Heart left ventricle (tissue), 16 donors: ENCODE results near the gene SLC2A9. TPM values are rescaled to one million over a fixed set of nuclear protein-coding genes. Genes with fewer than 3 reads are reported as not detected.

Experiments used
- ATAC-seq, 4 donors: fragments of 200-7000 bp; cut with Tn5 transposase; one replicate each; pipeline ENCODE4 v1.9.1; 2020 to 2022; ENCODE audit warnings: moderate library complexity in 4 of 4, mild to moderate bottlenecking in 3 of 4, moderate number of reproducible peaks in 1 of 4
- DNase-seq, 5 donors: peaks; one replicate each; pipeline ENCODE4 v3.0.0-alpha.2; 2020
- H3K27ac ChIP-seq, 12 donors: fragments of 200-600 bp; sonication (generic) in 4 of 12; one replicate each; pipeline versions ENCODE4 v1.5.0 to v1.8.0; 2016 to 2022; ENCODE audit warnings: mild to moderate bottlenecking in 2 of 12
- H3K27me3 ChIP-seq, 9 donors: fragments of 200-600 bp; sonication (generic) in 2 of 9; one replicate each; pipeline versions ENCODE4 v1.5.1 to v1.8.0; 2016 to 2022; ENCODE audit warnings: mild to moderate bottlenecking in 3 of 9
- H3K36me3 ChIP-seq, 9 donors: fragments of 200-600 bp; sonication (generic) in 2 of 9; one replicate each; pipeline versions ENCODE4 v1.5.0 to v1.8.0; 2018 to 2022; ENCODE audit warnings: mild to moderate bottlenecking in 2 of 9
- H3K4me1 ChIP-seq, 12 donors: fragments of 200-600 bp; sonication (generic) in 4 of 12; one replicate each; pipeline versions ENCODE4 v1.5.0 to v1.8.0; 2016 to 2022; ENCODE audit warnings: mild to moderate bottlenecking in 3 of 12
- H3K4me3 ChIP-seq, 12 donors: fragments of 200-600 bp; sonication (generic) in 4 of 12; one replicate each; pipeline versions ENCODE4 v1.5.0 to v1.8.0; 2017 to 2022; ENCODE audit warnings: mild to moderate bottlenecking in 9 of 12, moderate library complexity in 4 of 12
- H3K9me3 ChIP-seq, 12 donors: fragments of 200-600 bp; sonication (generic) in 4 of 12; one replicate each; pipeline versions ENCODE4 v1.5.0 to v1.8.0; 2016 to 2022; ENCODE audit warnings: mild to moderate bottlenecking in 1 of 12
- POLR2A ChIP-seq, 2 donors: fragments of 450-650 bp; IDR thresholded peaks; one replicate each; pipeline ENCODE4 v1.6.1; 2017; ENCODE audit warnings: antibody characterized with exemption in 2 of 2, mild to moderate bottlenecking in 2 of 2, moderate library complexity in 2 of 2
- WGBS, 4 donors: extraction: QIAGEN DNeasy Blood & Tissue Kit in 2 of 4; methylation state at CpG; one replicate each; pipeline versions ENCODE4 v1.1.5 to v1.1.7; 2013 to 2018; 5-methylcytosine and 5-hydroxymethylcytosine counted together
- intact Hi-C, 10 donors: fragments of 100-400 bp; cut with DNase I; formaldehyde crosslinking; loops; one replicate each; pipeline versions ENCODE4 v1.11.1 to v1.14.2; 2022
- polyA plus RNA-seq, 2 donors: library from polyadenylated mRNA; stranded (reverse); fragments of 200-250 nt; gene quantifications; one replicate each; pipeline ENCODE4 v1.2.3, GENCODE V29; 2013
- total RNA-seq, 9 donors: library from RNA; depleted of rRNA in 2 of 9; stranded (reverse); fragments of >200 nt in 2 of 9; fragmentation: NEBNext Ultra II Directional in 3 of 9; extraction: Animal tissue kit (Norgen Biotek cat#: 25700) in 3 of 9; gene quantifications; one replicate each; pipeline versions ENCODE4 v1.1.0 to v1.2.4, GENCODE V29; 2016 to 2023
- TF ChIP-seq, protein P1 (sequence below), 12 donors: fragments of 200-600 bp; sonication (generic) in 4 of 12; IDR thresholded peaks; one replicate each; pipeline versions ENCODE4 v1.5.0 to v1.8.0; 2018 to 2022; ENCODE audit warnings: antibody characterized with exemption in 12 of 12, mild to moderate bottlenecking in 5 of 12
- donor health status: ischemic (EF 13 %, LVEDD 7.1; RV severe dilation, severe dysfunction).
- donor health status: healthy with polysubstance abuse.
- donor health status: DM: no; HTN: yes; CAD: no.
- donor health status: DM: no; HTN: no; CAD: no.
- donor health status: ischemic (EF 25% LVEDD 6.9; RV normal size, moderate dysfunction).
- donor health status: ischemic (EF 25% LVEDD 5.7; RV mildly dilated, moderate dysfunction).
- donor health status: healthy.
- donor health status: DM: yes; HTN: yes; CAD: no.
- donor health status: ischemic (EF 35%, LVEDD 5.7; RV mildly dilated, moderate dysfunction).
- donor health status: nonischemic (EF 11% LVEDD 7.7; RV severe dilation, severe dysfunction).
- donor health status: DM: yes; HTN: yes; CAD: no.
- donor health status: PGD.
- donor health status: ischemic (EF 29% LVEDD 5.4; RV normal size, mild dysfunction).
- donor health status: nonischemic (EF 23%, LVEDD 6.1; RV moderate dilation, normal function).

SLC2A9 gene
- total and polyA plus RNA-seq, 11 donors, result 1.6 to 15.1 (median 5.1) TPM

DNA sequence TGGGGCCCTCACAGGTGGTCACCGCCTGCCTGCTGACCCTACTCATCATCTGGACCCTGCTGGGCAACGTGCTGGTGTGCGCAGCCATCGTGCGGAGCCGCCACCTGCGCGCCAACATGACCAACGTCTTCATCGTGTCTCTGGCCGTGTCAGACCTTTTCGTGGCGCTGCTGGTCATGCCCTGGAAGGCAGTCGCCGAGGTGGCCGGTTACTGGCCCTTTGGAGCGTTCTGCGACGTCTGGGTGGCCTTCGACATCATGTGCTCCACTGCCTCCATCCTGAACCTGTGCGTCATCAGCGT lies 239.2 kb downstream of the SLC2A9 start:
- Histone ChIP-seq H3K27ac (no peak overlapping the region), H3K4me1 (no peaks in the 10 kb centered on the region), H3K27me3 (peaks cover 17 to 54% (median 31%) of the 10 kb centered on the region in 9 donors), H3K9me3 (no peaks in the 10 kb centered on the region), H3K36me3 (no peaks in the 10 kb centered on the region), H3K4me3 (no peak overlapping the region)
- ATAC-seq (no peak), DNase-seq (no peak)
- WGBS, 4 donors, result 54 to 68% (median 58%) methylated on average over 16 to 22 of the region's 22 CpGs
- intact Hi-C loops, result loop anchor here in 1 of 10 donors (10.0 kb wide), 1 partner anchor 53 kb away; no protein-coding TSS in a partner anchor
- TF ChIP-seq, protein P1, sequence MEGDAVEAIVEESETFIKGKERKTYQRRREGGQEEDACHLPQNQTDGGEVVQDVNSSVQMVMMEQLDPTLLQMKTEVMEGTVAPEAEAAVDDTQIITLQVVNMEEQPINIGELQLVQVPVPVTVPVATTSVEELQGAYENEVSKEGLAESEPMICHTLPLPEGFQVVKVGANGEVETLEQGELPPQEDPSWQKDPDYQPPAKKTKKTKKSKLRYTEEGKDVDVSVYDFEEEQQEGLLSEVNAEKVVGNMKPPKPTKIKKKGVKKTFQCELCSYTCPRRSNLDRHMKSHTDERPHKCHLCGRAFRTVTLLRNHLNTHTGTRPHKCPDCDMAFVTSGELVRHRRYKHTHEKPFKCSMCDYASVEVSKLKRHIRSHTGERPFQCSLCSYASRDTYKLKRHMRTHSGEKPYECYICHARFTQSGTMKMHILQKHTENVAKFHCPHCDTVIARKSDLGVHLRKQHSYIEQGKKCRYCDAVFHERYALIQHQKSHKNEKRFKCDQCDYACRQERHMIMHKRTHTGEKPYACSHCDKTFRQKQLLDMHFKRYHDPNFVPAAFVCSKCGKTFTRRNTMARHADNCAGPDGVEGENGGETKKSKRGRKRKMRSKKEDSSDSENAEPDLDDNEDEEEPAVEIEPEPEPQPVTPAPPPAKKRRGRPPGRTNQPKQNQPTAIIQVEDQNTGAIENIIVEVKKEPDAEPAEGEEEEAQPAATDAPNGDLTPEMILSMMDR (IDR thresholded peaks at IDR 0.05), result no peak
- TF ChIP-seq POLR2A (IDR thresholded peaks at IDR 0.05), result no peak

DNA sequence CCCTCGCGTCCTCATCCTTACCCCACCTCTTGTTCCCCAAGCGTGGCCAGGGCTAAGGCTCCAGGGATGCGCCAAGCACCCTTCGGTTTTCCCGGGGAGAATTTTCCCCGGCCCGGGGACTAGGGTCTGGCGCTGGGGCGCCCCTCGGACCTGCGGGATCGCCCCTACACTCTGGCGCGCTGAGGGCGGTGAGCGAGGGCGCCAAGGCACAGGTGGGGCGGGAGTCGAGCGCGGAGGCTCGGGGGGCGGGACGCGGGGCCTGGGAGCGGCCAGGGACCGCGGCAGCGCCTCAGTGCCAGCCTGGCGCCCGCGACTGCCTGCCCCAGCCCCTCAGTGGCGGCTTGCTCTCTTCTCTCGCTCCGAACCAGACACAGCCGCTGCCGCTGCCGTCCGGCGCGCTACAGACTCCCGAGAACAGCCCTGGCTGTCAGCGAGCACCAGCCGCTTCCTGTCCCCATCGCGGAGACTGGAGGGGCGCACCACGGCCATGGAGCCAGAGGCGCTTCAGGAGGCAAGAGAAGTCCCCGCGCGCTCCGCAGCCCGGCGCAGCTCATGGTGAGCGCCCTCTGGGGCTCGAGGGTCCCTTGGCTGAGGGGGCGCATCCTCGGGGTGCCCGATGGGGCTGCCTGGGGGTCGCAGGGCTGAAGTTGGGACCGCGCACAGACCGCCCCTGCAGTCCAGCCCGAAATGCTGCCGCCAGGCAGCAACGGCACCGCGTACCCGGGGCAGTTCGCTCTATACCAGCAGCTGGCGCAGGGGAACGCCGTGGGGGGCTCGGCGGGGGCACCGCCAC lies 239.8 kb downstream of the SLC2A9 start, which contains the start of gene DRD5:
Gene DRD5 (plus strand): TSS at position 292 of the 793 bp plus-strand sequence. CDS start 396 bp downstream, at position 688.
- Histone ChIP-seq H3K36me3 (no peaks in the 10 kb centered on the region), H3K27ac (no peak within 1 kb of the TSS), H3K4me3 (peak within 1 kb of the TSS in 2 of 12 donors; percentile 12 to 20), H3K9me3 (no peaks in the 10 kb centered on the region), H3K27me3 (peaks cover 17 to 49% (median 31%) of the 10 kb centered on the region in 9 donors), H3K4me1 (no peaks in the 10 kb centered on the region)
- intact Hi-C loops, result loop anchor here in 1 of 10 donors (10.0 kb wide), 1 partner anchor 53 kb away; no protein-coding TSS in a partner anchor
- no peak for TF ChIP-seq POLR2A (IDR thresholded peaks at IDR 0.05)
- DNase-seq (no peak), ATAC-seq (no peak)
- 5 to 11% (median 5%) methylated on average over 9 to 78 of the region's 78 CpGs for WGBS, 4 donors

Other genes starting within 250 kb of the SLC2A9 start
- under 1 TPM in 2 of 9 donors, not detected in 7; 0.25 to 0.36 TPM for gene DRD5, start 239.9 kb downstream of the SLC2A9 start, total RNA-seq
- gene DRD5, start 239.9 kb downstream of the SLC2A9 start, polyA plus RNA-seq, result under 1 TPM; 0.08 to 0.10 TPM
- 100 to 1,000 TPM; 113 to 299 (median 185) TPM for gene WDR1, start 95.3 kb upstream of the SLC2A9 start, total RNA-seq
- gene WDR1, start 95.3 kb upstream of the SLC2A9 start, polyA plus RNA-seq, result 100 to 1,000 TPM in 1 of 2 donors, 10 to 100 TPM in 1; 76.1 to 279 TPM